HUDEP-2 (cell line): Measurements from ENCODE around the gene TJP2.

Source experiments
- DNase-seq, 76 experiments: peaks; one replicate each; lab custom pipeline; 2025; ENCODE audit not compliant: unreplicated experiment in 76 of 76; lab: John Stamatoyannopoulos, UW

The TJP2 gene

GRCh38 chr9:69173891-69174615 is at the start of gene TJP2:
TJP2 (plus strand) TSS chr9:69174277; CDS start chr9:69174373, 96 bp downstream.
- DNase-seq, result peak in 67 of 76 experiments; percentile 13 to 85 (median 66)

DNA sequence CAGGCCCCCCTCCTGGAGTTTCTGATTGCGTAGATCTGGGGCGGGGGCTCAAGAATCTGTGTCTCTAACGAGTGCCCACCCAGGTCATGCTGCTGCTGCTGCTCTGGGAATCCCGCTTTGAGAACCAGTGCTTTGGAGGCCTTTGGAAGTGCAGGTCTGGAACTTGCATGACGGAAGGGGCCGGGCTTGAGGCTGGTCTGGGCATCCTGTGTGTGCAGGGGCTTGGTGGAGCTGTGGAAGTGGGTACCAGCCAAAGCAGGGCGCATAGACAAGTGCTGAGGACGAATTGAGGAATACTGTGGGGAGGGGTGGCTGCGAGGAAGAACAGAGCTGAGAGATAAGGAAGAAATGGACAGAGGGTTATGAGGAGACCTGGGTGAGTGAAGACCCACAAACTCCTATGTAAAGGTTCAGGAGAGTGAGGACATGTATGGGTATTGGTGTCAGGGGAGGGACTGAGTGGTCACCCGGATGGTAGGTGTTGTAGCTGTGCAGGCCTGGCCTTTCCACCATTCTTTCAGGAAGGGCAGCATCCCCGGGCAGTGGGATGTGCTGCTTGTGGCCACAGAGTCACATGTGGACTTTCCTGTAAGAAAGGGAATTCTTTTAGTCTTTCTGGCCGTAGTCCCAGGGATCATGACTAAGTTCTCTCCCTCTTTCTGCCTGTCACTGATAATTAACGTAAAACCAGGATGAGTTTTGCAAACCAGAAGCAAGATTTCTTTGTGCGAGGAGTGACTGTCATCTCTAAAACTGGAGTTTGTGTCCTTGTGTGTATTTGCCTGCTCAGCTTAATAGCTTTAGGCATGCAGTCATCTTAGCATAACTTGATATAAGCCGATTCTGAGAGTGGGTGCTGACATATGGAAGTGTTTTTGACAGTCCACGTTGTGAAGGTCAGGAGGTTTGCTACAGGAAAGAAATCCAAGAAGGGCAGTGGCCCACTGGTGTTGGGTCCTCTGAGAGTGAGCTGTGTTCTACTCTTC is 43.3 kb upstream of the TJP2 start:
- peak in 4 of 76 experiments; percentile 4 to 17 (median 12) for DNase-seq

DNA sequence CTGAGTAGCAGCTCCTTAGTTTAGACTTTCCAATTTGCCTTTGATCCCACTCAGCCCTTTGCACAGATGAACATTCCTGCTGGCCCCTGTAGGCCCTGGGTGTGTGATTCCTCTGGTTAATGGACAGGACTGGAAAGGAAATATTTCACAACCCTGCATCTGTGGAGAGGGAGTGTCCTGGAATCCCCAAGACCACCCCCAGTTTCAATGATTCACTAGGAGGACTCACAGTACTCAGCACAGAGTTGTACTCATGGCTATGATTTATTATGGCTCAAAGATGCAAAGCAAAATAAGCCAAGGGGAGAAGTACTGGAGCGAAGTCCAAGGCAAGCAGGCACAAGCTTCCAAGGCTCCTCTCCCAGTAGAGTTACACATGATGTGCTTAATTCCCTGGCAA is 42.4 kb upstream of the TJP2 start:
- no peak for DNase-seq

GRCh38 chr9:69132361-69132760 is 41.7 kb upstream of the TJP2 start:
- DNase-seq, result no peak

DNA sequence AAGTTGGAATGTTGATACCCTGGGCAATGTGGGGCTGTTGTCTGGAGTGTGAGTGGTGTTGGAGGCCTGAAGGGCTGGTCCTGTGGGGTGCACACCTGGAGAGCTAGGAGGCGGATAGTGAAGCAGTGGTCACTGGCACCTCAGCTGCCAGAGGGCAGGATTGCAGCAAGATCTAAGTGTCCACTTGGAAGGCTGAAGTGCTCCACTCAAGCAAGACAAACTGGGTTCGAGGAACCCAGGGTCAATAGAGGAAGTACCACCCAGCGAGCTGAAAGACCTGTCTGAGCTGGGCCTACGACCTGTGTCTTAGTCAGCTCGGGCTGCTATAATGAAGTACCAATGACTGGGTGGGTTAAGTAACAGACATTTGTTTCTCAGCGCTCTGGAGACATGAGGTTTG is 39.7 kb upstream of the TJP2 start:
- DNase-seq, result no peak

DNA sequence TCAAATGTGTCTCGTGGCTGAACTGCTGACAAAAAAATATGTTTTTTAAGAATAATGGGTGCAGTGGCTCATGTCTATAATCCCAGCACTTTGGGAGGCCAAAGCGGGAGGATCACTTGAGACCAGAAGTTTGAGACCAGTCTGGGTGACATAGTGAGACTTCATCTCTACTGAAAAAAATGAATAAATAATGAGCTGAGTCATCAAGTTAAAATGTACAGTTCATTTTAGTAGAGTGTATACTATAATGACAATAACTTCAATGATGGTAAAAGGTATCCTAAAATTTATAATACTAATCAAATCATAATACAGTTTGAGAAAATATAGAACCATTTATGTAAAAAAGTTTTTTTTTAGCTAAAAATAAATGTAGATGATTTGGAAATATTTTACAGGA is 37.9 kb upstream of the TJP2 start:
- DNase-seq, result no peak

GRCh38 chr9:69136779-69137178 is 37.3 kb upstream of the TJP2 start:
- DNase-seq, result no peak

DNA sequence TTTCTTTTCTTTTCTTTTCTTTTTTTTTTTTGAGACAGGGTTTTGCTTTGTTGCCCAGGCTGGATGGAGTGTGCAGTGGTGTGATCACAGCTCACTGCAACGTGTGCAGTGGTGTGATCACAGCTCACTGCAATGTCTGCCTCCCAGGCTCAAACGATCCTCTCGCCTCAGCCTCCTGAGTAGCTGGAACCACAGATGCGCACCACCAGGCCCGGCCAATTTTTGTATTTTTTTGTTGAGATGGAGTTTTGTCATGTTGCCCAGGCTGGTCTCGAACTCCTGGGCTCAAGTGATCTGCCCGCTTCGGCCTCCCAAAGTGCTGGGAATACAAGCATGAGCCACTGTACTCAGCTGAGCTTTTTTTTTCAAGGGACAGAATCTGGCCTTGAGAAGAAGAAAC is 36.8 kb upstream of the TJP2 start:
- no peak for DNase-seq

DNA sequence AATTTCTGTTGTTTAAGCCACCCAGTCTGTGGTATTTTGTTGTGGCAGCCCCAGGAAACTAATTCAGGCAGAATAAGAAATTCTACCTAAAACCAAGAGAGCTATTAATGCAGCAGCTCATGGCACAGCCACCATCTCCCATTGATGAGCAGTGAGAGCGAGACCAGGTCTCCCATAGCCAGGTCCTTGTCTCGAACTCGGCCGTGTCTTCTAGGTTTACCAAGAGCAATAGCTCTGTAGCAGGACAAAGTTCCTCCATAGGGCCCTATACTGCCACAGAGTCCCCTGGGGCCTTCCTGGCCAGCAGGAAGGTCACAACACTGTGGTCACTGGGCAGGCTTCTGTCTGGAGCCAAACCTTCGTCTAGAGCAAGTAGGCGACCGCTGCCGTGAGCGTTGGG is 34.5 kb upstream of the TJP2 start:
- no peak for DNase-seq

- DNase-seq, result no peak
Measured at GRCh38 chr9:69140123-69140735, 33.8 kb upstream of the TJP2 start.

DNA sequence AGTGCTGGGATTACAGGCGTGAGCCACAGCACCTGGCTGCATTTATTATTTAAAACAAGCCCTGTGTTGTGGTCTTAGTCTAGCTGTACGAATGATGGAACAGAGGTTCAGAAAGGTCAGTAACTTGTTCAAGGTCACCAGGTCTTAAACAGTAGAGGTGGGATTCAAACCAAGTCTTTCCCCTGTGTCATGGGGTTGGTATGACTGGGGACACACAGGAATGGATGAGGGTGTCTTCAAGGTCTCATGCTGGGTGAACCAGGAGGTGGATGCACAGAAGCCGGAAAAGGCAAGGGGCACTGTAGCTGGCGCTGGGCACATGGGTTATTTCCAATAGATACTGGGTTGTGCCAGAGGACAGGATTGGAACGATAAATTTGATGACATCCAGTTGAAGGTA is 32.2 kb upstream of the TJP2 start:
- DNase-seq, result no peak

DNA sequence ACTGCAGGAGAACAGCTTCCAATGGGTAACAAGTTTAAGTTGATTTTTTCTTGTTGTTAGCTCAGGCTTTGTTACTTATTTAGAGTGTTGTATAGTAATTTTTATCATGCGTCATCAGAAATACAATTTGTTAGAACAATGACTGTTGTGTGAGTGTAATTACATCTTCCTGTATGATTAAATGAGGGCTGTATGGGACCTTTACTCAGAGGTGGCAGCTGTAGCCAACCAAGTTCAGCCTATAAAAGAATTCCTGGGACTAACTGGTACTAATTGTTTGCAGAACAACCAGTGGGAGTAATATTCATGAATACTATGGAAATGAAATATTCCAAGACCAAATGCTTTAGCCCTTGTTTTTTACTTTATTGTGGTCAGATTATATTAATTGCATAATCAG is 30.8 kb upstream of the TJP2 start:
- no peak for DNase-seq

DNA sequence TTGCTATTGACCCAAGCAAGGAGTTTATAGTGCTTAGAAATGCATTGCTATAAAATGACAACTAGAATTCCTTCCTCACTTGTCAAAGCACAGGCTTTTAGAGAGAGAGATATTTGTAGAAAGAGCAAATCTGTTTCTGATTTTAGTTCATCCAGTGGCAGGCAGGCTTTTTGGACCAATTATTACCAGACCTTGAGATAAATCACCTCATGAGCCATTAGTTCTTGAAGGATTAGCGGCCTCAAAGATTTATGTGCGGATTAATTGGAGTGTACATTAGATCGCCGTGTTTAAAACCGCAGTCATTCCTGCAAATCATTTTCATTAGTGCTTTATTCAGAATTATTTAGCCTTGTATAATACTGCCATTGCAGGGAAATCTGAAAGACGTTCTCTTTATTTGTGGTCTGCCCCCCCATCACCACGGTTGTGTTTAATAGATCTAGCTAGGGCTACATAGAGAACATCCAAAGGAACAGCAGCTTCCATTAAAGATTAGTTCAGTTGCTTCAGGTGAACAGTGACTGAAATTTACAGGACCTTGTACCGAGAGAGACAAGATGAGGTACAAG is 28.8 kb upstream of the TJP2 start:
- DNase-seq, result no peak

GRCh38 chr9:69147041-69147834 is 26.8 kb upstream of the TJP2 start:
- no peak for DNase-seq

- no peak for DNase-seq
Measured at GRCh38 chr9:69149321-69149807, 24.7 kb upstream of the TJP2 start.

- DNase-seq, result no peak
Measured at GRCh38 chr9:69151506-69151905, 22.6 kb upstream of the TJP2 start.

- no peak for DNase-seq
Measured at GRCh38 chr9:69153707-69154521, 20.2 kb upstream of the TJP2 start.

- DNase-seq, result no peak
Measured at GRCh38 chr9:69155341-69156030, 18.6 kb upstream of the TJP2 start.
